Activated naive CD4-positive, alpha-beta T cell treated with anti-CD3 and anti-CD28 coated beads, Interleukin-2, amount 50 U/mL, for 72 hours (primary cell): ENCODE results near the gene DKK3. TPM values are rescaled to one million over a fixed set of nuclear protein-coding genes. Genes with fewer than 3 reads are reported as not detected.

Experiments
- ATAC-seq, 2 donors: fragments of 150-1000 bp; cut with Tn5 transposase; 2 replicates each; pipeline ENCODE4 v1.10.0; 2021; ENCODE audit warnings: mild to moderate bottlenecking in 2 of 2, moderate library complexity in 2 of 2
- DNase-seq, 2 donors: peaks; one replicate each; pipeline ENCODE4 v3.0.0; 2021 to 2022; ENCODE audit warnings: low spot score in 2 of 2
- H3K27ac Mint-ChIP-seq, 2 donors: one replicate each; pipeline ENCODE4 v1.8.0; 2022; ENCODE audit warnings: mild to moderate bottlenecking in 2 of 2, mixed read lengths in 2 of 2
- H3K36me3 Mint-ChIP-seq, 2 donors: one replicate each; pipeline ENCODE4 v1.8.0; 2022; ENCODE audit warnings: mixed read lengths in 2 of 2
- H3K9me3 Mint-ChIP-seq, 2 donors: one replicate each; pipeline ENCODE4 v1.8.0; 2022; ENCODE audit warnings: mixed read lengths in 2 of 2
- total RNA-seq, 2 donors: library from RNA; stranded (reverse); gene quantifications; one replicate each; pipeline ENCODE4 v1.2.3, GENCODE V29; 2022

The DKK3 gene
- not detected for total RNA-seq

DNA sequence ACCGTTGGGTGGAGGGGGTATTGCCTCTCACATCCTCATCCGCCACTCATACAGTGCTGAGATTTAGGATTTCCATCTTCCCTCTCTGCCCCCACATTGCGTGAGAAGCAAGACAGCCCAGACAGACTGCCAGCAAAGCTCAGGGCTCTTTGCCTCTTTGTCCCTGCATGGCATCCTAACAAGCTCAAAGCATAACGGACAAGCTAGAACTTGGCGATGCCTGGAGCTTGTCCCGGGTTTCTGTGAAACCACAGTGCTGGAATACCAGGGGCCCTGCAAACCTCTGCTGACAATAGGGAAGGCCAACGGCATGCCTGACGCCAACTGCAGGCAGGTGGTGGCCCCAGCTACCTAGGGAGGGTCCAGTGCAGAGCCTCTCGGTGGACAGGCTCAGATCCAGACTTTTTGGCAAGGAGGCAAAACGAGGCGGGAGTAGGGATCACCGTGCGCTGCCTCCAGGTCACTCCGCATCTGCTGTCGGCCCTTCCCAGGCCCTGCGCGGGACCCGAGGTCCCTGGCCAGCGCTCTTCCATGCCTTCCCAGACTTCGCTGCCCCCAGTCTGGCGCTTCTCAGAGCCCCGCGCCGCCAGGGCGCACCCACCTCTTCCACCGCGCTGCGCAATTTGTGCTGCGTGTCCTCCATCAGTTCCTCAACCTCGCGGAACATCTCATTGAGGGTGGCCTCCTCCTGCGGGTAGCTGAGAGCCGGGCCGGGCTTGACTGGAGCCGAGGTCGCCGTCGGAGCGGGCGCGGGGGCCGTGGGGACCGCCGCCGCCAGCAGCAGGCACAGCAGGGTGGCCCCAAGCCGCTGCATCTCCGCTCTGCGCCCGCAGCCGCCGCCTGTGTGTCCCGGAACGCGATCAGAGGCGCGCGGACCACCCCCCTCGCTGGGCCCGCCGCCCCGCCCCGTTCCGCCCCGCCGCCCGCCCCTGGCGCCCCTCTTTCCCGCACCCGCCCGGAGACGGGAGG lies at the start of gene DKK3:
Gene DKK3, minus strand, starts transcription at position 858 of the 969 bp plus-strand sequence. Its CDS starts 44 bp downstream, at position 814.
- Mint-ChIP-seq H3K9me3 (no peaks in the 10 kb centered on the region), H3K27ac (no peak within 1 kb of the TSS), H3K36me3 (no peaks in the 10 kb centered on the region)
- no peak for DNase-seq
- peak in 1 of 2 donors; percentile 44 for ATAC-seq

GRCh38 chr11:12057299-12057980 lies 49.0 kb upstream of the DKK3 start:
- no peak overlapping the region for H3K27ac Mint-ChIP-seq

GRCh38 chr11:12056119-12056518 lies 47.7 kb upstream of the DKK3 start:
- H3K27ac Mint-ChIP-seq: no peak overlapping the region
- H3K36me3 Mint-ChIP-seq: peaks cover 0 to 22% of the 10 kb centered on the region in 2 donors
- peaks cover 0 to 9% of the 10 kb centered on the region in 2 donors for H3K9me3 Mint-ChIP-seq
- ATAC-seq (no peak), DNase-seq (no peak)

More at GRCh38 chr11:12057299-12057980, 49.0 kb upstream of the DKK3 start:
- DNase-seq (no peak), ATAC-seq (no peak)
- Mint-ChIP-seq H3K36me3 (peaks cover 0 to 22% of the 10 kb centered on the region in 2 donors), H3K9me3 (peaks cover 0 to 9% of the 10 kb centered on the region in 2 donors)

DNA sequence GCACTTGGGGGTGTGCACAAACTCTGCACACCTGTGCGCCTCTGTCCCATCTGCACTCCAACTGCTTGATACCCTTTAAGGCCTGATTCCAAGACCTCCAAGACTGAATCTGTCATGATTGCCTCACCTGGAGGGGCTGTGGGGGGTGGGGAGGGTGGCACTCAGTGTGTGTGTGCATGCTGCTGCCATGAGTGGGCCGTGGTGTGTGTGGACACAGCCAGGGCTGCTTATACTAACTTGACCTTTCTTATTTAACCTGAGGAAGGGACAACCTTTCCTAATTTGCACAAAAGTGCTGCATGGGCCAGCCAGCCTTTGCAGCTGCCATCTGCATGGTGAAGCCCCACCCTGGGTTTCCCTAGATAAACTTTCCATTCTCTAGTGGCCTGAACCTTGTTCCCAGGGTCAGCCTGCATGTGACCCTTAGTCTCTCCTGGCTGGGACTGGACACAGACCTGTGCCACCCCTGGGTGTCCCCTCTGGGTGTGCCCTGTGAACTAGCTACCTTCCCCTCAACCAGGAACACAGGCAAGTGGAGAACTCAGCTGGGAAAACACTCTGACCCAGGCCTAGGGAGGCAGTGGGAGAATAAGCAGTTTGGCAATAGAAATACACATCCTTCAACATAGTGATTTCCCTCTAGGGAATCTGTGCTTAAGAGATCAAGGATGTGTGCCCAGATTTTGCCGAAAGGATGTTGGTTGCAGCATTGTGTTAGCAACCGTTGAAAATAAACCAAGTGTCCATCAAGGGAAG lies 45.4 kb upstream of the DKK3 start:
- no peak overlapping the region for H3K27ac Mint-ChIP-seq
- peaks cover 0 to 9% of the 10 kb centered on the region in 2 donors for H3K9me3 Mint-ChIP-seq
- ATAC-seq (no peak), DNase-seq (no peak)
- H3K36me3 Mint-ChIP-seq: peaks cover 0 to 22% of the 10 kb centered on the region in 2 donors

- no peak for DNase-seq
- peaks cover 0 to 15% of the 10 kb centered on the region in 2 donors for H3K36me3 Mint-ChIP-seq
- peak in 1 of 2 donors; percentile 59 for ATAC-seq
- H3K9me3 Mint-ChIP-seq: peaks cover 0 to 9% of the 10 kb centered on the region in 2 donors
- peak overlapping the region; percentile 17 to 66 for H3K27ac Mint-ChIP-seq
Observed at GRCh38 chr11:12052676-12053605, 44.5 kb upstream of the DKK3 start.

DNA sequence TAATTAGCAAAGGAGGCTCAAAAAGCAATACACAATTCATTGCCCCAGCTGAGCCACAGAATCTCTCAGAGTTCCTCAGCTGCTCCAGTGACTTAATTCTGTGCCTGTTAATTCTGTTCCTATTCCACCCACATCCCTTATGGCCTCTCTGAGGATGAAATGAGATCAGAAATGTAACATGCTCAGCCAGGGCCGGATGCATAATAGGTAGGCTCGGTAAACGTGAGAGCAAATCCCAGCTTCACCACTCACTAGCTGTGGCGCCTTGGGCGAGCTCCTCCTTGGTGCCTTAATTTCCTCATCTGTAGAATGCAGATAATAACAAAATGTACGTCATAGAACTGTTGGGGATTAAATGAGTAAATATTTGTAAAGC lies 42.8 kb upstream of the DKK3 start:
- ATAC-seq: no peak
- no peak for DNase-seq
- Mint-ChIP-seq H3K36me3 (no peaks in the 10 kb centered on the region), H3K9me3 (no peaks in the 10 kb centered on the region), H3K27ac (no peak overlapping the region)

DNA sequence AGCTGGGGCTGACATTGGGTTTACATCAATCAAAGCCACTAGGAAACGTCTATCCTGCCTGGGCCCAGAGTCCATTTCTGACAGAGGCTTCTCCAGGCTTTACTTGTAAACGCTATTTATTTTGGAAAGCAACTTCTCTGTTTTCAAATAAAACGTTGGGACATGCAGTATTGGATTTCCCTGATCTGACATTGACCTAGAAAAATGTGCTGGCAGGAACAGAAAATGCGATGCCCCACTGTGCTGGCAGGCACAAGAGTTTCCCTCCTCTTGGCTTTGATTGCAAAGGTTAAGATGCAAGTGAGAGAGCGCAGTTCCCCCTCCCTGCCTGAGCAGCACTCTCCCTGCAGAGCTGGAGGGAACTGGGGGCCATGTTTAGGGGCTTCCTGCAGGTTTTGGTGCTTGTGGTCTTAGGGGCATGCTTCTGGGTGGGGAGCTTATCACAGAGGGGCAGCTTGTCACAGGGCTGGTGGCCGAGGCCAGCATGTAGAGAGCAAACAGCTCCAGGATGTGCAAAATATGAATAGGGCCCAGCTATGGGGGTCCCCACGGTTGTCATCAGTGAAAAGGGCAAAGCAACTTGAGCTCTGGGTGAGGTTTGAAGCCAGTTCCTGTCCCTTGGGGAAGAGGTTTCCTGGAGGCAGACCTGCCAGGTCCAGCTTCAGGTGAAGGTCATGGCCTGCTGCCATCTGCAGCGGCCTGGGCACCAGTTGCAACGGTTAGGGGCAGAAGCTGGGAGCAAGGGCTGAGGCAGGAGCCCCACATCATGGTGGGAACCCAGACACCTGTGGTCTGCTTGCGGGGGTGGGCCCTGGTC lies 42.3 kb upstream of the DKK3 start:
- DNase-seq: no peak
- no peak overlapping the region for H3K27ac Mint-ChIP-seq
- no peak for ATAC-seq
- no peaks in the 10 kb centered on the region for H3K9me3 Mint-ChIP-seq
- no peaks in the 10 kb centered on the region for H3K36me3 Mint-ChIP-seq

- no peaks in the 10 kb centered on the region for H3K9me3 Mint-ChIP-seq
- ATAC-seq (no peak), DNase-seq (no peak)
- H3K27ac Mint-ChIP-seq: peak overlapping the region in 1 of 2 donors; percentile 13
- H3K36me3 Mint-ChIP-seq: no peaks in the 10 kb centered on the region
Observed at GRCh38 chr11:12048936-12049790, 40.7 kb upstream of the DKK3 start.

DNA sequence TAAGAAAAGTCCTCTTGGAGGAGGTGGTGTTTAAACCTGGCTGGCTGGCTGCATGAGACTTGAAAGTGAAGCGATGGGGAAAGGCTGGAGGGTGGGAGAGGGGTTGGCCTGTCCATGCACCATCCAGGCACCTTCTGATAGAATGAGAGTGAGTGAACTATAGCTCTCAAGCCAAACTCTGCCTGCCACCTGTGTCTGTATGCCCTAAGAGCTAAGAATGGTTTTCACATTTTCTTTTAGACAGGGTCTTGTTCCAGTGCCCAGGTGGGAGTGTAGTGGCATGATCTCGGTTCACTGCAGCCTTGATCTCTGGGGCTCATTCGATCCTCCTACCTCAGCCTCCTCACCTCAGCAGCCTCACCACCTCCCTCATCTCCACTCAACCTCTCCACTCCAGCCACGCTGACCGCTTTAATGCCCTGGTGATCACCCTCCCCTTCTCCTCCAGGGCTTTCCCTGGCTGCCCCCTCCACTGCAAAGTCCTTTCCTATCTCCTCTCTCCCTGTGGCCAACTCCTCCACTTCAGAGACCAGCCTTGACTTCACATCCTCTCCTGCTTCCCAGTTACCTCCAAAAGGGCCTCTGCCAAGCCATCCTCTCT lies 38.3 kb upstream of the DKK3 start:
- Mint-ChIP-seq H3K27ac (no peak overlapping the region), H3K9me3 (no peaks in the 10 kb centered on the region), H3K36me3 (no peaks in the 10 kb centered on the region)
- no peak for DNase-seq
- ATAC-seq: no peak

GRCh38 chr11:12045914-12046635 lies 37.6 kb upstream of the DKK3 start:
- no peak for DNase-seq

DNA sequence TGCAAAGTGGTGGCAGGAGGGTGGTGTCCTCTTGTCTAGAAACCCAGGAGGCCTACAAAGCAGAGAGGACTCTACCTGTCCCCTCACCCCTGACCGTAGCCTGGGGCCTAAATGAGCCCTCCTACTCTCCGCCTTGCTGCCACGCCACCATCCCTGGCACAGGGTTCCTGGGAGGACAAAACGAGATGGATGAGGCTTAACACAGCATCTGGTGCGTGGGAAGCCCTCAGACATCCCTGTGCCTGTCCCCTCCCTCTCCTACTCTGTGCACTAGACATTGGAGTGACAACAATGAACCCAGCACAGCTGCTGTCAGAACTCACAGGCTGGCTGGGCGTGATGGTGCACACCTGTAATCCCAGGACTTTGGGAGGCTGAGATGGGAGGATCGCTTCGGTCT lies 36.4 kb upstream of the DKK3 start:
- no peaks in the 10 kb centered on the region for H3K36me3 Mint-ChIP-seq
- no peak overlapping the region for H3K27ac Mint-ChIP-seq
- ATAC-seq: no peak
- no peak for DNase-seq
- no peaks in the 10 kb centered on the region for H3K9me3 Mint-ChIP-seq

More at GRCh38 chr11:12045914-12046635, 37.6 kb upstream of the DKK3 start:
- H3K27ac Mint-ChIP-seq: no peak overlapping the region
- no peaks in the 10 kb centered on the region for H3K9me3 Mint-ChIP-seq
- no peak for ATAC-seq
- no peaks in the 10 kb centered on the region for H3K36me3 Mint-ChIP-seq

DNA sequence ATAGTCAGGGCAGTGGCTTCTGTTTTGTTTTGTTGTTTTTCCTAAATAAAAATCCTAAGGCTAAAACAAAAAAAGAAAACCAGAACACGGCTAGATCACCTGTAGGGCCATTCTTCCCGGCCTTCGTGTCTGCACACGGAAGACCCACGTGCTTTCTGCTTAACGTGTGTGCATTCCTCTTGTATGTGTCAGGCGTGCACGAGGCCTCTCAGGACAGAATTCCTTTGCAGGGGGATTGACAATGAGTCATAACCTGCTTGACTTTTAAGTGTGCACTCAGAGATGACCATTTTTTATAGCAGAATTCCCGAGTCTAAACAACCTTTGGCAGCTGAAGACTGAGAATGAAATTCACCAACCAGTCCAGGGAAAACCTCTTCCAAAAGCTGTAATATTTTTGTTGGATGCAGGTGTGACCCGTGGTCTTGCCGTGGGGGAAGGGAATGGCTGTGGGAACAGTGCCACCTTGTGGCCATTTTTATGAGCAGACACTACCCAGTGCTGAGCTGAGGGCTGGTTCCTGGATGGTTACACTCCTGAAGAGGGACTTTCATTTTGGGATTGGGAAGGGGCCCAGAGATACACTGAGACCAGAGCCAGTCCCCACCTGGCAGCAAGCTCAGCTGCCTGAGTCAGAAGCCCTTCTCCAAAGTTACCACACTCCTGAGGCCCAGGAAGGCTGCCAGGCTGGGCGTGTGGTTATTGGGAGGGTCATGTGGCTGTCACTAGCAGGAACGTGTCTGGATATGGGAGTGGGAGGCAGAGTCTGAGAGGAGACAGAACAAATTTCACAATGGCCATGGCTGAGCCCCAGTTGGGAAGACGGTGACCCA lies 35.7 kb upstream of the DKK3 start:
- Mint-ChIP-seq H3K9me3 (no peaks in the 10 kb centered on the region), H3K36me3 (no peaks in the 10 kb centered on the region), H3K27ac (no peak overlapping the region)
- DNase-seq: peak; percentile 60 to 74
- ATAC-seq: peak; percentile 70 to 83

- ATAC-seq (no peak), DNase-seq (no peak)
- H3K9me3 Mint-ChIP-seq: no peaks in the 10 kb centered on the region
- H3K36me3 Mint-ChIP-seq: no peaks in the 10 kb centered on the region
- no peak overlapping the region for H3K27ac Mint-ChIP-seq
Observed at GRCh38 chr11:12043221-12043620, 34.8 kb upstream of the DKK3 start.
